Suprapubic skin (tissue), 3 donors: Measurements from ENCODE around the gene MGAM2.

Source experiments
- EP300 ChIP-seq: sonication (generic); formaldehyde crosslinking; IDR thresholded peaks from one replicate; pipeline ENCODE4 v1.6.1; 2017; ENCODE audit warnings: antibody characterized with exemption
- POLR2A ChIP-seq, 2 donors: fragments of 450-650 bp; IDR thresholded peaks; one replicate each; pipeline ENCODE4 v1.6.1; 2017; ENCODE audit warnings: antibody characterized with exemption in 2 of 2, mild to moderate bottlenecking in 2 of 2, moderate library complexity in 2 of 2
- TF ChIP-seq, protein P1 (sequence below), 2 donors: fragments of 200-600 bp in 1 of 2; fragments of 450-650 bp in 1 of 2; sonication (generic) in 1 of 2; IDR thresholded peaks; one replicate each; pipeline ENCODE4 v1.5.1; 2016 to 2019; ENCODE audit warnings: antibody characterized with exemption in 2 of 2, mild to moderate bottlenecking in 1 of 2, moderate library complexity in 1 of 2

DNA sequence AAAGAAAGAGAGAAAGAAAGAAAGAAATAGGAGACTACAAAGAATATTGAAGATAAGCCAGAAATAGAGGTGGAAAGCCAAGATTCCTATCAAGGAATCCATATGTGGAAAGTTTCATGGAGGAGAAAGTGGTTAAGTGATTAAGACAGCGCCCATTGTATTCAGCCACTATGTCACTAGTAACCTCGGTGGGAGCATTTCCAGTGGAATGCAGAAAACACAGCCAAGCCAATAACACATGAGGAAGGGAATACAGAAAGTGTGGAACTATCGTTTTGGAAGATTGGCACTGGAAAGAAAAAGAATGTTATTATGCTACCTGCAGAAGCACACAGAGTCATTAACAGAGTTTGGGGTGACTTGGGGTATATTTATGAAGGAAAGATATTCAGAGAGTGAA is 2.7 kb downstream of the MGAM2 start:
- TF ChIP-seq, protein P1, sequence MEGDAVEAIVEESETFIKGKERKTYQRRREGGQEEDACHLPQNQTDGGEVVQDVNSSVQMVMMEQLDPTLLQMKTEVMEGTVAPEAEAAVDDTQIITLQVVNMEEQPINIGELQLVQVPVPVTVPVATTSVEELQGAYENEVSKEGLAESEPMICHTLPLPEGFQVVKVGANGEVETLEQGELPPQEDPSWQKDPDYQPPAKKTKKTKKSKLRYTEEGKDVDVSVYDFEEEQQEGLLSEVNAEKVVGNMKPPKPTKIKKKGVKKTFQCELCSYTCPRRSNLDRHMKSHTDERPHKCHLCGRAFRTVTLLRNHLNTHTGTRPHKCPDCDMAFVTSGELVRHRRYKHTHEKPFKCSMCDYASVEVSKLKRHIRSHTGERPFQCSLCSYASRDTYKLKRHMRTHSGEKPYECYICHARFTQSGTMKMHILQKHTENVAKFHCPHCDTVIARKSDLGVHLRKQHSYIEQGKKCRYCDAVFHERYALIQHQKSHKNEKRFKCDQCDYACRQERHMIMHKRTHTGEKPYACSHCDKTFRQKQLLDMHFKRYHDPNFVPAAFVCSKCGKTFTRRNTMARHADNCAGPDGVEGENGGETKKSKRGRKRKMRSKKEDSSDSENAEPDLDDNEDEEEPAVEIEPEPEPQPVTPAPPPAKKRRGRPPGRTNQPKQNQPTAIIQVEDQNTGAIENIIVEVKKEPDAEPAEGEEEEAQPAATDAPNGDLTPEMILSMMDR (IDR thresholded peaks at IDR 0.05) = no peak
- TF ChIP-seq EP300 (no peak), POLR2A (IDR thresholded peaks at IDR 0.05) (no peak)
